Measurements from ENCODE around the gene ZMIZ1.

Gene ZMIZ1

GRCh38 chr10:79046326-79046725 lies 22.4 kb upstream of the ZMIZ1 start:
- no peak overlapping the region for H2BK12ac ChIP-seq (ENCODE audit: low read length)
- no peaks in the 10 kb centered on the region for H3K9me3 ChIP-seq (ENCODE audit: insufficient read depth, low read depth, low read length)
- H4K8ac ChIP-seq (ENCODE audit: low read depth, low read length), result no peak overlapping the region
- no peak overlapping the region for H3K27ac ChIP-seq (ENCODE audit: low read depth, low read length)
- no peak overlapping the region for H3K9ac ChIP-seq (ENCODE audit: low read length)
- H3K4me3 ChIP-seq (ENCODE audit: low read depth, low read length), result no peak overlapping the region
- no CpG with 5 or more reads among the region's 9 CpGs for WGBS (ENCODE audit: extremely low coverage, insufficient coverage, insufficient read length)
- no peak overlapping the region for H3K4ac ChIP-seq (ENCODE audit: low read depth, low read length)
- H3K79me1 ChIP-seq (ENCODE audit: low read length), result peaks cover 4% of the 10 kb centered on the region
- no peak overlapping the region for H3K4me2 ChIP-seq (ENCODE audit: low read length)
- H3K23ac ChIP-seq (ENCODE audit: low read length), result no peak overlapping the region
- no peak overlapping the region for H2AK5ac ChIP-seq (ENCODE audit: low read length)
- no peak overlapping the region for H2AFZ ChIP-seq (ENCODE audit: insufficient read depth, low read length, poor library complexity)
- H3K27me3 ChIP-seq (ENCODE audit: insufficient read depth, low read length), result no peaks in the 10 kb centered on the region
- H2BK120ac ChIP-seq (ENCODE audit: insufficient read depth, low read length, poor library complexity), result no peak overlapping the region
- H3K18ac ChIP-seq (ENCODE audit: low read length), result no peak overlapping the region
- H3K79me2 ChIP-seq (ENCODE audit: control insufficient read depth, insufficient read depth, low read length, poor library complexity), result no peaks in the 10 kb centered on the region
- H3K4me1 ChIP-seq (ENCODE audit: control insufficient read depth in 1 of 2, insufficient read depth in 2 of 2, low read length in 2 of 2), result peaks cover 11 to 16% of the 10 kb centered on the region in 2 experiments
- H3K36me3 ChIP-seq (ENCODE audit: control insufficient read depth in 1 of 2, insufficient read depth in 2 of 2, low read length in 2 of 2), result no peaks in the 10 kb centered on the region
- H4K12ac ChIP-seq (ENCODE audit: low read depth, low read length), result no peak overlapping the region
- no peak overlapping the region for H4K91ac ChIP-seq (ENCODE audit: low read depth, low read length)
- H3K14ac ChIP-seq (ENCODE audit: low read length), result no peak overlapping the region
- no peak for DNase-seq
- no peak overlapping the region for H2BK5ac ChIP-seq (ENCODE audit: low read depth, low read length, poor library complexity)

- H4K12ac ChIP-seq (ENCODE audit: low read depth, low read length), result no peak overlapping the region
- H2BK120ac ChIP-seq (ENCODE audit: insufficient read depth, low read length, poor library complexity), result no peak overlapping the region
- peaks cover 4% of the 10 kb centered on the region for H3K79me1 ChIP-seq (ENCODE audit: low read length)
- no peak overlapping the region for H3K23ac ChIP-seq (ENCODE audit: low read length)
- H3K4ac ChIP-seq (ENCODE audit: low read depth, low read length), result no peak overlapping the region
- H3K9me3 ChIP-seq (ENCODE audit: insufficient read depth, low read depth, low read length), result no peaks in the 10 kb centered on the region
- no peak overlapping the region for H3K4me3 ChIP-seq (ENCODE audit: low read depth, low read length)
- H2AK5ac ChIP-seq (ENCODE audit: low read length), result no peak overlapping the region
- no peaks in the 10 kb centered on the region for H3K79me2 ChIP-seq (ENCODE audit: control insufficient read depth, insufficient read depth, low read length, poor library complexity)
- no peak overlapping the region for H4K8ac ChIP-seq (ENCODE audit: low read depth, low read length)
- H3K36me3 ChIP-seq (ENCODE audit: control insufficient read depth in 1 of 2, insufficient read depth in 2 of 2, low read length in 2 of 2), result no peaks in the 10 kb centered on the region
- no peak overlapping the region for H3K14ac ChIP-seq (ENCODE audit: low read length)
- H3K27ac ChIP-seq (ENCODE audit: low read depth, low read length), result no peak overlapping the region
- no peaks in the 10 kb centered on the region for H3K27me3 ChIP-seq (ENCODE audit: insufficient read depth, low read length)
- peaks cover 11 to 16% of the 10 kb centered on the region in 2 experiments for H3K4me1 ChIP-seq (ENCODE audit: control insufficient read depth in 1 of 2, insufficient read depth in 2 of 2, low read length in 2 of 2)
- H3K9ac ChIP-seq (ENCODE audit: low read length), result peak overlapping the region; percentile 13
- DNase-seq, result no peak
- H4K91ac ChIP-seq (ENCODE audit: low read depth, low read length), result no peak overlapping the region
- no peak overlapping the region for H3K18ac ChIP-seq (ENCODE audit: low read length)
- H2BK12ac ChIP-seq (ENCODE audit: low read length), result no peak overlapping the region
- H2BK5ac ChIP-seq (ENCODE audit: low read depth, low read length, poor library complexity), result no peak overlapping the region
- no peak overlapping the region for H2AFZ ChIP-seq (ENCODE audit: insufficient read depth, low read length, poor library complexity)
- WGBS (ENCODE audit: extremely low coverage, insufficient coverage, insufficient read length), result no CpG with 5 or more reads among the region's 6 CpGs
- H3K4me2 ChIP-seq (ENCODE audit: low read length), result no peak overlapping the region
Measured at GRCh38 chr10:79046741-79047583, 21.8 kb upstream of the ZMIZ1 start.

- H2AFZ ChIP-seq (ENCODE audit: insufficient read depth, low read length, poor library complexity), result no peak overlapping the region
- H2AK5ac ChIP-seq (ENCODE audit: low read length), result no peak overlapping the region
- no peaks in the 10 kb centered on the region for H3K36me3 ChIP-seq (ENCODE audit: control insufficient read depth in 1 of 2, insufficient read depth in 2 of 2, low read length in 2 of 2)
- no peak overlapping the region for H3K18ac ChIP-seq (ENCODE audit: low read length)
- H2BK12ac ChIP-seq (ENCODE audit: low read length), result no peak overlapping the region
- H3K4ac ChIP-seq (ENCODE audit: low read depth, low read length), result no peak overlapping the region
- WGBS (ENCODE audit: extremely low coverage, insufficient coverage, insufficient read length), result no CpG with 5 or more reads among the region's 4 CpGs
- H3K4me1 ChIP-seq (ENCODE audit: control insufficient read depth in 1 of 2, insufficient read depth in 2 of 2, low read length in 2 of 2), result peaks cover 11 to 16% of the 10 kb centered on the region in 2 experiments
- DNase-seq, result no peak
- no peak overlapping the region for H3K4me3 ChIP-seq (ENCODE audit: low read depth, low read length)
- H3K23ac ChIP-seq (ENCODE audit: low read length), result no peak overlapping the region
- no peak overlapping the region for H2BK5ac ChIP-seq (ENCODE audit: low read depth, low read length, poor library complexity)
- peaks cover 4% of the 10 kb centered on the region for H3K79me1 ChIP-seq (ENCODE audit: low read length)
- no peaks in the 10 kb centered on the region for H3K9me3 ChIP-seq (ENCODE audit: insufficient read depth, low read depth, low read length)
- H3K9ac ChIP-seq (ENCODE audit: low read length), result no peak overlapping the region
- no peak overlapping the region for H4K91ac ChIP-seq (ENCODE audit: low read depth, low read length)
- no peak overlapping the region for H3K27ac ChIP-seq (ENCODE audit: low read depth, low read length)
- H4K12ac ChIP-seq (ENCODE audit: low read depth, low read length), result no peak overlapping the region
- no peak overlapping the region for H3K4me2 ChIP-seq (ENCODE audit: low read length)
- no peak overlapping the region for H4K8ac ChIP-seq (ENCODE audit: low read depth, low read length)
- H3K14ac ChIP-seq (ENCODE audit: low read length), result no peak overlapping the region
- no peaks in the 10 kb centered on the region for H3K79me2 ChIP-seq (ENCODE audit: control insufficient read depth, insufficient read depth, low read length, poor library complexity)
- H2BK120ac ChIP-seq (ENCODE audit: insufficient read depth, low read length, poor library complexity), result no peak overlapping the region
- H3K27me3 ChIP-seq (ENCODE audit: insufficient read depth, low read length), result no peaks in the 10 kb centered on the region
Measured at GRCh38 chr10:79047584-79047874, 21.2 kb upstream of the ZMIZ1 start.

GRCh38 chr10:79047875-79048638 lies 20.7 kb upstream of the ZMIZ1 start:
- Histone ChIP-seq H3K9ac (ENCODE audit: low read length) (no peak overlapping the region), H3K79me2 (ENCODE audit: control insufficient read depth, insufficient read depth, low read length, poor library complexity) (no peaks in the 10 kb centered on the region), H2AFZ (ENCODE audit: insufficient read depth, low read length, poor library complexity) (no peak overlapping the region), H3K4me3 (ENCODE audit: low read depth, low read length) (no peak overlapping the region), H4K8ac (ENCODE audit: low read depth, low read length) (no peak overlapping the region), H3K79me1 (ENCODE audit: low read length) (peaks cover 4% of the 10 kb centered on the region), H2AK5ac (ENCODE audit: low read length) (no peak overlapping the region), H3K4ac (ENCODE audit: low read depth, low read length) (no peak overlapping the region), H4K12ac (ENCODE audit: low read depth, low read length) (no peak overlapping the region), H2BK12ac (ENCODE audit: low read length) (no peak overlapping the region), H3K9me3 (ENCODE audit: insufficient read depth, low read depth, low read length) (no peaks in the 10 kb centered on the region), H3K18ac (ENCODE audit: low read length) (no peak overlapping the region), H2BK120ac (ENCODE audit: insufficient read depth, low read length, poor library complexity) (no peak overlapping the region), H3K23ac (ENCODE audit: low read length) (no peak overlapping the region), H4K91ac (ENCODE audit: low read depth, low read length) (no peak overlapping the region), H2BK5ac (ENCODE audit: low read depth, low read length, poor library complexity) (no peak overlapping the region), H3K4me1 (ENCODE audit: control insufficient read depth in 1 of 2, insufficient read depth in 2 of 2, low read length in 2 of 2) (peaks cover 11 to 16% of the 10 kb centered on the region in 2 experiments), H3K27ac (ENCODE audit: low read depth, low read length) (no peak overlapping the region), H3K36me3 (ENCODE audit: control insufficient read depth in 1 of 2, insufficient read depth in 2 of 2, low read length in 2 of 2) (no peaks in the 10 kb centered on the region), H3K14ac (ENCODE audit: low read length) (no peak overlapping the region), H3K4me2 (ENCODE audit: low read length) (no peak overlapping the region), H3K27me3 (ENCODE audit: insufficient read depth, low read length) (no peaks in the 10 kb centered on the region)
- no CpG with 5 or more reads among the region's 13 CpGs for WGBS (ENCODE audit: extremely low coverage, insufficient coverage, insufficient read length)
- no peak for DNase-seq

All from trophoblast cell (in vitro differentiated cells and primary cell).